Stimulated activated CD4-positive, alpha-beta T cell treated with anti-CD3 and anti-CD28 coated beads, TNF-alpha, amount 100 ng/mL, for 1 hour (primary cell): Measurements from ENCODE around the gene COLEC12.

ENCODE experiments used
- DNase-seq, 3 donors: peaks; one replicate each; pipeline ENCODE4 v3.0.0-alpha.2; 2020; ENCODE audit warnings: low read depth in 3 of 3, low spot score in 1 of 3

Gene COLEC12

DNA sequence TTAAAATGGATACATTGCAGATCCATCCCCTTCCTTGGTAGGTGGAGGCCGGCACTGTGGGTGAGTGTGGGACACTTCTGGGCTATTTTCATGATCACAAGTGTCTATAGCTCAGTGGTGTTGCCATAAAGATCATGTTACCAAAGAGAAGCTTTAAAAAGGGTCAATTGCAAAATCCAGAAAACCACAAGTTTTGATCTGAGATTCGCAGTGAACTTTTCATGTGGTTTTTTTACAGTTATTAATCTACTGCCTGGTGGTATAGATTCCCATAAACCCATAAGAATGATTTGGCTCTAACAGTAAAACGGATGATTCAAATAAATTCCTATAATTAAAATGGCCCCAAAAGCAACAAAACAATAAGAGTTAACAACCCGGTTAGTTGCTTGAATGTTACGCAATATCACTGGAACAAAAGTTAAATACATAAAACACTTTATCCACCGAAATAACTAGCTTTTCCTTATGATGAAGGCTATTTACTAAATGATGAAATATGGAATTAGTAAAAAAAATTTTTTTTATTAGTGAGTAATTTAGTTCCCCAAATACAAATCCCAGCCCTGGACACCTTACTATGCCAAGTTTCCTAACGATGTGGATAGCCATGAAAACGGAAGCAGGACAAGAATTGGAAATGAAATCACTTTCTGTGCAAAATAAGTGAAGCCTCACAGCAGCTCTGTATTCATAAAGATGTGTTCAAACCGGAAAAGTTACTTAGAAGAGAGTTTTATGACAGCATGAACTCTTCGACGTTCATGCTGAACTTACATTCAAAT is 137.0 kb downstream of the COLEC12 start:
- no peak for DNase-seq

DNA sequence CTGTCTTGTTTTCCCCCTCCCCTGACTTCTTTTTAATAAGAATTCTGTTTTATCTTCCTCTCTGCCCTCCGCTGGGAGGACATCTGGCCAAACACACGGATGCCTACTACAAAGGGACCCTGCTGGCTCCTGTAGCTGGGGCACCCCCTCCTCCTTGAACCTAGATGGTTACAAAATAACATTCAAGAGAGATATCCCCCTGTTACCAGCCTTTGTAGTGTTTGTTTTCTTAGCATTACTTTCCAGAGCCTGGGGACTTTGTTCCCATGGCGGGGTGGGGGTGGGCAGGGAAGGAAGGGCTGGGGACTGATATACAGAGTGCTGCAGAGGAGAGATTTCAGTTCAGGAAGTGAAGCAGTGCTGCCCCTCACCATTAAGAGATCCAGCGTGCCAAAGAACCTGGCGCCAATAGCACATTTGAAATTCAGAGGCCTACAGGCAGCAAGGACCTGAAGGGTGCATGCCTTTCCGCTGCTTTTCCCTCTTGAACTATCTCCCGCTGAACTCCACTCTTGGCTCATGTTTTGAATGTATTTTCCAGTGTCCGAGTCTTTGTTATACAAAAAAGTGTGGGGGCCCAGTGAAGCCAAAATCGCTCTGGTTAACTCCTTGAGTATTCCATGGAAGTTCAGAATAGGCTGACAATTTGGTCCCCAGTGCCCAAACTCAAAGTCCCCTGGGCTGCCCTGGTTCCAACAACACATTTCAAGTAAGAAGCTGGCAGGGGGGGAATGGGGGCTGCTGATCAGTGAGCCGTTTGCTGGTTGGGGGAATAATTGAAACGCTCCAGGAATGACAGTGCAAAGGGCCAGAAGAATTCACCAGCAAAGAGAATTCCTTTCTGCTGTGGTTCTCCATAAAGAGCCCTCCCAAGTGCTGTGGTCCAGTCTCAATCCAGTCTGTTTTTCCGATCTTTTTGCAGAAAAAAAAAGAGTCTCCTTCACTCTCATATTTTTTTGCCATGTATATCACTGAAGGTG is 137.9 kb downstream of the COLEC12 start:
- DNase-seq: no peak

DNA sequence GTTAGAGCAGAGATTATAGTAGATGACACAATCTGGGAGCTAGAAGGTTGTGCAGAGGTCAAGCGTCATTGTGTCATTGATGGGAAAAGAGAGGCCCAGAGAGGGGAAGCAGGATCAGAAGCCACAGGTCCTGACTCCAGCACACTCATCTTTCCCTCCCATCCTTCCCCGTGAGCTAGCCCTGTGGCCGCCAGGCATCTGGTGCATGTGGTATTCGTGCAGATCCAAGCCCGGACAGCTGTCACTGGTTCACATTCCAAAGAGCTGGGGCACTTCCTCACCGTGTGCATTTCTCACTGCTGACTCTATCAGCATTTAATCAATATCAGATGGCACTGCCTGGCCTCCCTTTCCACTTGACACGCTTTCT is 138.6 kb downstream of the COLEC12 start:
- no peak for DNase-seq

DNA sequence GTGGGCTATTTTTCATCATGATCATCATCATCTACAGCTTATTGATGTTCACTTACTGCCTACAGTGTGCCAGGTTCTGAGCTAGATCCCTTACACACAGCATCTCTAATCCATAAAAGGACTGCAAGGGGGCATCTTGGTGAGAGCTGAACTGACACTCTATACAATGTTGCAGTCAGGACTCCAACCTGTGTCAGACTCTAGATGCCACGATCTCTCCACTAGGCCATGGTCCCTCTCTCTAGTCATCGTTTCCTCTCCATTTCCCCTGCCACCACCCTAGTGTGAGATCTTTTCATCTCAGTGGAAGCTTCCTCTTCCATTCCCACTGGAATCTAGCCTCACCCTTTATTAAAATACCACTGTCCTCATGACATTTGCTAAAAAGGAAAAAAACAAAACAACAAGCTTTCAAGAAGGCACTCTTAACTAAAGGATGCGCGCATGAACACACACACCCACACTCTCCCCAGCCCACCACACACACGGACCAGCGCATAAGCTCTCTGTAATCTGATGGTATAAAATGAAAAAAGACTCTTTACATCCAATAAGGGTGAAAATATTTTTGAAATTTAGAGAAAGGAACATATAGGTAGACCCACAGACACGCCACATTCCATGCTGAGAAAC is 139.3 kb downstream of the COLEC12 start:
- no peak for DNase-seq

DNA sequence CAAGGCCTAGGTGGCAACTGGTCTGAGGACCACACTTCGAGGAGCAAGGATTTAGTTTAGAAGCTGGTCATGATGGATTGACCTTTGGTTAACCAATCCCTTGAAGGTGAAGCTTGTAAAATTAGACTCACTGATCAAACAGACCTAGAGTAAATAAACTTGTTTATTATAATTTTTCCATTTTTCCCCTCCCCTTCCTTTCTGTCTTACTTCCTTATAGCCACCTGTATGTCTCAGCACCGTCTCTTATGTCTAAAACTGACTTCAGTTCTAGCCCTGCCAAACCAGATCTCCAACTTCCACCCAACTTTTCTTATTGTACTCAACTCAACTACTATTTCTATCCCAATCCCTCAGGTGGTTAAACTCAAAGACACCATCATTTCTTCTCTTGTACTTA is 139.8 kb downstream of the COLEC12 start:
- no peak for DNase-seq

DNA sequence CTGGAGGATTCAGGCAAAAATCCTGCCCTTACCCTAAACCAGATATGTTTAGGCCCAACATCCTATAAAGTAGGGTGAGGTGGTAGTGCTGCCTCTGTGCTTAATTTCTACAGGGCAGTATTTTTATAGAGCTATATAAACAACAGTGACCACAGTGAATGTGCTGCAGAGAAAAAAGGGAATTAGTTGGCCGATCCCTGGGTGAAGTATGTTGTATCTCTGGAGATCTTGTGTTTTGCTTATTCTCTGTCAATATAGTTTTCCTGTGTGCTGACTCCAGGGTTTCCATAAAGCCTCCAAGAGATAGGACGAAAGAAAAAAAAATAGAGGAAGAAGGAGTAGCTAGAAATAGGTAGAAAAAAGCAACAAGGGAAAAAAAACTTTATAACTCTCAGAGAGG is 143.7 kb downstream of the COLEC12 start:
- DNase-seq: no peak

DNA sequence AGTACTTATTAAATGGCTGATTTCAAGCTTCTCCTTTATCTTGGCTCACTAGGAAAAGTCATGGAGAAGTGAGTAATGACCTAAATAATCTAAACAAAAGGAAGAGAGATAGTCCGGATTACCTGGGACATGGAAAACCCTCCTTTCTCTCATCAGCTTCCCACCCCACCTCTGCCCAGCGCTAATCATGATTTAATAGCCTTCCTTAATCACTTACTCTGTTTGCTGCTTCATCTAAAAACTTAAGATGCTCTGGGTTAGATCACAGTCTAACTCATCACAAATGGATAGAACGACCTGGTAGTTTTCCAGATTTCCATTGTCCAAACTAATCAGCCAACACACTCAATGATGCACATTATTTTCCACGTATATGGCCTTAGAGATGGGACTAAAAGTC is 144.8 kb downstream of the COLEC12 start:
- no peak for DNase-seq

DNA sequence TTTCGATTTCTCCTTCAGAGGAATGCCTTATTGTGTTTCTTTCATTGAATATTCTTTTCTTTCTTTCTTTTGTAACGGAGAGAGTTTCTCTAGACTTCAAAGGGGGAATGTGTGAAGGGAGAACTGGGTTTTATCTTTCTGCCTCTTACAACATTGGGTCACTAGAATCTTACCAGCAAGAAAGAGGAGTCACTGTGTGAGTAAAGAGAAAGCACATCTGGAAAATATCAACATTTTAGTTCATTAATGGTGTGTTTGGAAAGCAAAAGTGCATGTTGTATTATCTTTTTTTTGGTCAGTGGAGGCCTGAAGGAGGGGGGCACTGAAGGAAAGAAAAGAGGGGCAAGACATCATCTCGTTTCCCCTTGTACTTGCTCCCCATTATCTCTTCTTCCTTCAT is 146.0 kb downstream of the COLEC12 start:
- DNase-seq: no peak

DNA sequence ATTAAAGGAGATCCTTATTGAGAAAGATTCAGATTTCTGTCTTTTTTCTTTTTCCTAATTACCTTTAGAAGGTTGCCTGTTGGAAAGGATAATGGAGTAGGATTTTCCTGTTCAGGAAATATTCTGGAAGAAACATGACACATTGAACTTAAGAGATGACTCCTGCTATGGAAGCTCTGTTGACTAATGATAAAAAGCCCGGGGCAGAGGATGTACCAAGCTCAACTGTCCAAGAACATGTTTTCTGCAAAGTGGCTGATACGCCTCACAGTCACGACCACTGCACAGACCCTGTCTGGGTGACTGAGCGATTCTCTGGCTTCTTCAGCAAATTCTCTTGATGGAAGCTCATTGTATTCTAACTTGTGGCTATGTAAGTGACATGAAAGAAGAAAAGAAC is 146.5 kb downstream of the COLEC12 start:
- no peak for DNase-seq

DNA sequence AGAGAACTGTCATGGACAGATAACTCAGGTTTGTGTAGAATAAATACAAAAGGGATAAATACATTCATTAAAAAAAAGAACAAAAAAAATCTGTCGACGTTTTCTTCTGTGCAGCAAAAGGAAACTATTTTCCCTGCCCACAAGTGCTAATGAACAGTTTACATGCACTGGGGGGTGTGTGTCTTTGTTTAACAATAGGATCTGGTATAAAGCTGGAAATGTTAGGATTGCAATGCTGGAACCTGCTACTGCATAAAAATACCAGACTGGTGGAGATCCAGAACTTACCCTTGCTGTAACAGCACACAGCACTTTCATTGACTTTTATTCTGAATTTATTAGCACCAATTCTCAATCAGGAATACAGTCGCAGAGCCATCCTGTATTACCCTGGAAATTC is 148.1 kb downstream of the COLEC12 start:
- DNase-seq: no peak

DNA sequence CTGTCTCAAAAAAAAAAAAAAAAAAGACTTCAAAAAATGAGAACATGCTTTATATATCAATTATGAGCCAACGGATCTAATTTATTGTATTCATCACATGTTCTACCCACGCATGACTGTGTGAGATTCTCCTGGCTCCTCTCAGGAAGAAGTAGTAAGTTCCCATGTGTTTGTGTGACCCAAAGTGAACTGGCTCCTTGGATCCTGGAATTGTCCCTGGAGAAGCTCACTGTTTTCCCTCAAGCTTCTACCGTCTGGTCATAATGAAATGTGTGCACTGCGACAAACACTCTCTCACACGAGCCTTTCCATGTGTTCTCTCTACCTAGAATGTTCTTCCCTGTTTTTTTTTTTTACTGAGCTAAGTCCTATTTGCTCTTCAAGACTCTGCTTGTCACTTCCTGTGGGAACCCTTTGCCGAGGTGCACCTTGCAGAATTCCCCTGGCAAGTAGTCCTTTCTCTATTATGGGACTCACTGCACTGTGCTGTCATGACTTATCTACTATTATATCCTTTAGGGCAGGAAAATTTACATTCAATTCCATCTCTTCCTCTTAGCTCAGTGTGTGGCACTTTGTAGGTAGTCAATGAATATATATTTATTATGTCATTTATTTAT is 149.4 kb downstream of the COLEC12 start:
- no peak for DNase-seq

DNA sequence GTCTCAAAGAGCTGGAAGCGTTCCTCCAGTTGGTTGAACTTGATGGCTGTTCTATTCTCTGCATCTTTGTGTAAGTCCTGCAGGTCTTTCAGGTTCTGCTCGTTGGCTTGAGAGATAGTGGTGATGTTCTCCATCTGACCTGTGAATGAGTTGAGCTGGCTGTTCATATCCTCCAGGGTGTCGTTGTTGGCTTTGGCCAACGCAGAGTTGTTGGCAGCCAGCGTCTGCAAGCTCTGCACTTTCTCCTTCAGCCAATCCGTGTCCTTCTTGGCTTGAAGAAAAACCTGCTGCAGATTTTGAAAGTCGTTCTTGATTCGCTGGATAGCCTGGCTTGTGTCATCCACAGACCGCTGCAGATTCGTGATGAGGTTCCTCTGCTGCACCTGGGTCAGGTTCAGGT is 153.9 kb downstream of the COLEC12 start:
- no peak for DNase-seq

DNA sequence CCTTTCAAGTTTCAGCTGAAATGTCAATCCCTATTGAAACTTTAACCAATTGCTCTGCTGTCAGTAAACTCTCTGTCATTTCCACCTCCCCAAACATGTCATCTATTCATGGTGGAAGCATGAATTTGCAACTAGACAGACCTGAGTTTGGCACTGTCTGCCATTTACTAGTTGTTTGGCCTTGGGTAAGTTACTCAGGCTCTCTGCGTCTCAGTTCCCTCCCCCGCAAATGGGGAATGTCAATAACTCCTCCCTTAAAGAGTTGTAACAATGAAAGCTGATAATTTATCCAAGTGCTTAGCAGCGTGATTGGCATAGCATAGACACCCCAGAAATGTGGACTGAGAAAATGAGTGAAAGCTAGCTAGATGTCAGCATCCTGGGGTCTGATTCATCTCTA is 159.4 kb downstream of the COLEC12 start:
- DNase-seq: no peak

DNA sequence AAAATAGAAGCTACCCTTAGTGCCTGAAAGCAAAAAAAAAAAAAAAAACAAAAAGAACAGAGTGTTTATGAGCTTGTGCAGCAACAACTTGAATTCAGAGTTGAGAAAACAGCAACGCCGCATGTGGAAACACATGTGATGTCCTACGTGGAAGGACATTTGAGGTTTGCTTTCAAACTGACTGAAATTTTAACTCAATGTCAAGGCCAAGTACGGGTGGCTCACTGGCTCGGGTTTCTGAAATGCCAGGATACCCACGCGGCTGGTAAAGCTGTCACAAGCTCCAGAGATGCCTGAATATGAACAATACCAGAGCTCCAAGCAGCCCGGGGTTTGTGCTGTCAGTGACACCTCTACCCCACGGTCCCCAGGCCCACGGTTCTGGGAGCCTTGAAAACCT is 160.5 kb downstream of the COLEC12 start:
- no peak for DNase-seq

DNA sequence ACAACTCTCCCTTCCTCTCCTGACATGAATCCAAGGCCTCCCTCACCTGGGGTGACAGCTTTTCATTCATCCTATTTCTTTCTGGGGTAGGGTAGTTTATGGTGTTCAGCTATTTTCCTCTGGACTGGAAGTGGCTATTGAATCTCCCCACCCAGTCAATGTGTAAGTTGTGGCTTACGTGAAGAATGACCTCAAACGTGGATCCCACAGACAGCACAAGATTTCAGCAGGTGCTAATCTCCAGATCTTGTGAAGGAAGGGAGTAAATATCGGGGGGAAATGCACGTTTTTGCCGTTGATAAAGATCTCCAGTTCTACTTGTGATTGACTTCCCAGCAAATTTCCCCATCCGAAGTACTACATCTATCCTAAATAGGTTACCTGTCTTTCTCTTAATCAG is 161.3 kb downstream of the COLEC12 start:
- DNase-seq: no peak

DNA sequence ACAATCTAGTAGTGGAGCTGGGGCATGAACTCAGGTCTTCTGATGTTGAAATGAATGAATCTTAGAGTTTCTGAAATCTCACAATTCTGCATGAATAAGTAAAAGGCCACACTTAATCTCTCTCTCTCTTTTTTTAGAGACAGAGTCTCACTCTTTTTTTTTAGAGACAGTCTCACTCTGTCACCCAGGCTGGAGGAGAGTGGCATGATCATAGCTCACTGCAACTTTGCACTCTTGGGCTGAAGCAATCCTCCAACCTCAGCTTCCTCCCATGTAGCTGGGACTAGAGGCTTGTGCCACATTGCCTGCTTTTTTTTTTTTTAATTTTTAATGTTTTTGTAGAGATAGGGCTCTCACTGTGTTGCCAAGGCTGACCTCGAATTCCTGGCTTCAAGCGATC is 163.8 kb downstream of the COLEC12 start:
- DNase-seq: no peak

DNA sequence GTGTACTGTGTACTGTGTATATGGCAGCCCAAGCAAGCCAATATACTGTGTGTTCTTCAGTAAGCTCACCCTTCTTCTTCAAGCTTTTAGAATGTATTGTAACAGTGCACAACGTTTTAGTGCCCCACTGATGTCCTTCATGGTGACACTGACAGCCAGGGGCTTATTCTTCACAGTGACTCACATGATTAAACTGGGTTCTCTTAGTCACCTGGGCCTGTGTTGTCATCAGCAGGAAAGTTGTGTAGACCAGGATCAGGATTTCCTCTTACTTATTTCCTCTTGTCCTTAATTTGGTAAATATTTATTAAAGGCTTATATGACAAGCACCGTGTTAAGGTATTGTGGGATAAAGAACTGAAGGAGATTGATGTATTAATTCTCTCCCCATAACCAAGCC is 164.8 kb downstream of the COLEC12 start:
- no peak for DNase-seq

DNA sequence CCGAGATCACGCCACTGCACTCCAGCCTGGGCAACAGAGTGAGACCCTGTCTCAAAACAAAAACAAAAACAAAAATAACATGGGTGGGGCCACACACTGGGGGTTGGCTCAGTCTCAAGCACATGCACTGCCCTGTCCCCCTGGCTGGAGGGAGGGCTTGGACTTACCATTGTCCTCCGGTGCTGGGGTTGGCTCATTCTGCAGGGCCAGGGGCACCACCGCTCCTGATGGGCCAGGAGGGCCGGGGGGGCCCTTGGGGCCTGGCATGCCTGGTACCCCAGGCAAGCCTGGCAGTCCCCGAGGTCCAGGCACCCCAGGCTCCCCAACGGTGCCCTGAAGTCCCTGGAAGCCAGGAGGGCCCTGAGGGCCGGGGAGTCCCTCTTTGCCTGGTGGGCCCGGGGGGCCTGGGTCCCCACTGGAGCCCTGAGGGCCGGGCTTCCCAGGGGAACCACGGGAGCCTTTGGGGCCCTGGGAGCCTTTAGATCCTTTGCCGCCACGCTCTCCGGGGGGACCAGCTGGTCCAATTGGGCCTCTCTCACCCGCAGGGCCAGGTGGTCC is 165.8 kb downstream of the COLEC12 start:
- DNase-seq: no peak

DNA sequence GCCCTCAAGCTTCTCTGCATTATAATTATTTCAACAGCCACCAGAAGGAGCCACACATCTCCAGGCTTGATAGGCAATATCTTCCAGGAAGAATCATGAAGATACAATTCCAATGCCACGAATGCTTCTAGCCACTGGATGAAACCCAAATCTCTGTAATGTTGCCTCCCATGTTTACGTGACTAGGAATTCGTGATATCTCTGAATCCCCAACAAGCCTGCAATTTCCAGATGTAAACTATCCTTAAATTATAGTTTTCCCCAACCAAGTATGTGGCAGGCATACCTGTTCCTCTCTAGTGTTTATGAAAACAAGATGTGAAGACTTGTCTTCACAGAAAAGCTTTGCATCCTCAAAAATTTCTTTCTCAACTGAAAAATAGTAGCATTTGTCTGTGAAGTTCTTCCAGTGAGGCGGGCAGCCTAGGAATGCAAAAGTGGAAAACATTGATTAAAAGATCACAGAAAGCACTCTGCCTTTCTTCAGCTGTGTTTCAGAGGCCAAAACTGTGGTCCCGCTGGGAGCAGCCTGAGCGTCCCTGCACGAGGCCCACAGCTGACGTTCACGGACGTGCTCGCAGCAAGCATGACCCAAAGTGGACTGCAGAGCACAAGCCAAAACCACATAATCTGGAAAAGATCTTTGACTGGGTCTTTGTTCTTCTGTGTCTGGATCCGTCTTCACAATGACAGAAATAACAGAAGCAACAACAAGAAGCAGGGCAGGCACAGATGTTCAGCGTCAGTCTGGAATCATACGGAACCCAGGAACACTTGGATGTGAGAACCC is 167.6 kb downstream of the COLEC12 start:
- no peak for DNase-seq

DNA sequence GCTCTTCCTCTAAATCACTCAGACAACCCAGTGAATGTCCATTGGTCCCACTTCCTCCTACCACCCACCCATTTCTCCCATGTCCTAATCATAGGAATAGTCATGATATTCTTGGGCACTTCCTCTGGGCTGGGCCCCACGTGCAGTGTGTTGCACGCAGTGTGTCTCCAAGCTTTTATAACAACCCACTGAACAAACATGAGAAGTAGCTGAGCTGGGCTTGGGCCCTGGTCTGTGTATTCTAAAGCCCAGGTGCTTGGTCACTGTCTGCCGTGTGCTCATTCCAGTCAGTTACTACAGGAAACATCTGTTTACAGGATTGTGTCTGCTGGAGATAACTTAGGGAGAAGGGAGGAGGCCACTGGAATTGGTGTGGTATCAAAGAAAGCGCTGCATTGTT is 168.5 kb downstream of the COLEC12 start:
- no peak for DNase-seq
